Fibroblast of lung (primary cell): ENCODE measurements around the gene ADH1B. TPM values are rescaled to one million over a fixed set of nuclear protein-coding genes. Genes with fewer than 3 reads are reported as not detected.
A peak's percentile ranks its signal among the peaks of the same experiment; 100 is the strongest.
"Not testable (repeated sequence)": the region's sequence is repeated elsewhere in the genome, so short reads cannot be mapped to it uniquely, and the experiment has no call there.

Source experiments
- DNase-seq, 2 donors: peaks; one replicate each; pipeline versions ENCODE4 v3.0.0 to v3.0.0-alpha.2; 2010; ENCODE audit warnings: low read depth in 2 of 2
- H2AFZ ChIP-seq: 2 replicates; pipeline ENCODE4 v1.5.1; 2012; ENCODE audit warnings: low read length, control low read depth, inconsistent platforms
- H3K27ac ChIP-seq: 2 replicates; pipeline ENCODE4 v1.5.1; 2011; ENCODE audit warnings: low read length, control low read depth; ENCODE audit not compliant: insufficient read depth
- H3K27me3 ChIP-seq: 2 replicates; pipeline ENCODE4 v1.5.1; 2011; ENCODE audit warnings: mild to moderate bottlenecking, low read length; ENCODE audit not compliant: control insufficient read depth, insufficient read depth
- H3K36me3 ChIP-seq: 2 replicates; pipeline ENCODE4 v1.5.1; 2011; ENCODE audit warnings: low read length; ENCODE audit not compliant: control insufficient read depth, insufficient read depth
- H3K4me1 ChIP-seq: 2 replicates; pipeline ENCODE4 v1.5.1; 2011; ENCODE audit warnings: low read length; ENCODE audit not compliant: control insufficient read depth, insufficient read depth; ENCODE audit errors: extremely low read depth
- H3K4me2 ChIP-seq: 2 replicates; pipeline ENCODE4 v1.5.1; 2011; ENCODE audit warnings: low read length, control low read depth; ENCODE audit not compliant: insufficient read depth; ENCODE audit errors: extremely low read depth
- H3K4me3 ChIP-seq, 4 experiments: fragments of 200-600 bp in 1 of 4; sonication (generic) in 1 of 4; replicated peaks in 1 of 4; 2 replicates each; pipeline ENCODE4 v1.5.1; 2011 to 2016; ENCODE audit warnings: low read length in 4 of 4, low read depth in 3 of 4, mild to moderate bottlenecking in 3 of 4, control low read depth in 2 of 4, inconsistent platforms in 1 of 4, mixed read lengths in 1 of 4; ENCODE audit not compliant: insufficient read depth in 1 of 4; ENCODE audit errors: control extremely low read depth in 1 of 4
- H3K79me2 ChIP-seq: 2 replicates; pipeline ENCODE4 v1.5.1; 2012; ENCODE audit warnings: mild to moderate bottlenecking, low read length, inconsistent platforms; ENCODE audit not compliant: control insufficient read depth, insufficient read depth
- H3K9ac ChIP-seq: 2 replicates; pipeline ENCODE4 v1.5.1; 2011; ENCODE audit warnings: mild to moderate bottlenecking, low read length, control low read depth; ENCODE audit not compliant: insufficient read depth
- H3K9me3 ChIP-seq: 2 replicates; pipeline ENCODE4 v1.5.1; 2012; ENCODE audit warnings: low read depth, low read length; ENCODE audit not compliant: control insufficient read depth, insufficient read depth
- H4K20me1 ChIP-seq: 2 replicates; pipeline ENCODE4 v1.5.1; 2011; ENCODE audit warnings: low read length; ENCODE audit not compliant: control insufficient read depth, insufficient read depth; ENCODE audit errors: extremely low read depth
- EZH2 ChIP-seq: IDR thresholded peaks from 2 replicates; pipeline ENCODE4 v1.5.1; 2012; ENCODE audit warnings: low read length, control low read depth, mild to moderate bottlenecking; ENCODE audit errors: missing control alignments
- polyA plus RNA-seq, 2 donors: library from polyadenylated mRNA; depleted of rRNA in 1 of 2; stranded (reverse) in 1 of 2; unstranded in 1 of 2; fragments of >200 nt; gene quantifications; 2 replicates each; pipeline ENCODE4 v1.2.1, GENCODE V29; 2011 to 2012; ENCODE audit warnings: missing spikeins in 1 of 2
- total RNA-seq: library from RNA; depleted of rRNA; stranded (reverse); fragments of >200 nt; gene quantifications from 2 replicates; pipeline ENCODE4 v1.2.1, GENCODE V29; 2014
- TF ChIP-seq, protein P1 (sequence below), 2 donors: IDR thresholded peaks in 1 of 2; conservative IDR thresholded peaks in 1 of 2; 1 replicate in 1 of 2; 2 replicates in 1 of 2; pipeline ENCODE4 v1.5.1; 2011 to 2012; ENCODE audit warnings: low read length in 2 of 2, control low read depth in 1 of 2, inconsistent platforms in 1 of 2, low read depth in 1 of 2, mild to moderate bottlenecking in 1 of 2

ADH1B gene
- total and polyA plus RNA-seq, 2 donors (not counting 1 experiment from before 2014, with no cell fraction given), result 188 to 364 TPM

DNA sequence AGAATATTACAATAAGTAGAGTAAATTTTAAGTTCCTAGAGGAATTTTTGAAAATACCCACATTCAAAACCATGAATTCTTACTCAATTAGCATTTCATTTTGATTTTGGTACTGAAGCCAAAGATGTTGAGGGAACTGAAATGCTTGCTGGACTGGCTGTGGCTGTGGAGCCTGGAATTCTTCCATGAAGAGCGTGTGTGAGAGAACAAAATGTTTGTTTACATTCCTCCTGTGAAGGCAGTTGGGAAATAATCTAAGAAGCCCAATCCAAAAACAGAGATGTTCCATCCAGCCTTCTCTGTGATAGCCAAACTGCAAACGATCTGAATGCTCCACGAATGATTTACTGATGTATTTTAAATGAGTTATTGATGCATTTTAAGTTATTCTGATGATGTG is 3.8 kb upstream of the ADH1B start:
- TF ChIP-seq EZH2, result no peak
- TF ChIP-seq, protein P1, sequence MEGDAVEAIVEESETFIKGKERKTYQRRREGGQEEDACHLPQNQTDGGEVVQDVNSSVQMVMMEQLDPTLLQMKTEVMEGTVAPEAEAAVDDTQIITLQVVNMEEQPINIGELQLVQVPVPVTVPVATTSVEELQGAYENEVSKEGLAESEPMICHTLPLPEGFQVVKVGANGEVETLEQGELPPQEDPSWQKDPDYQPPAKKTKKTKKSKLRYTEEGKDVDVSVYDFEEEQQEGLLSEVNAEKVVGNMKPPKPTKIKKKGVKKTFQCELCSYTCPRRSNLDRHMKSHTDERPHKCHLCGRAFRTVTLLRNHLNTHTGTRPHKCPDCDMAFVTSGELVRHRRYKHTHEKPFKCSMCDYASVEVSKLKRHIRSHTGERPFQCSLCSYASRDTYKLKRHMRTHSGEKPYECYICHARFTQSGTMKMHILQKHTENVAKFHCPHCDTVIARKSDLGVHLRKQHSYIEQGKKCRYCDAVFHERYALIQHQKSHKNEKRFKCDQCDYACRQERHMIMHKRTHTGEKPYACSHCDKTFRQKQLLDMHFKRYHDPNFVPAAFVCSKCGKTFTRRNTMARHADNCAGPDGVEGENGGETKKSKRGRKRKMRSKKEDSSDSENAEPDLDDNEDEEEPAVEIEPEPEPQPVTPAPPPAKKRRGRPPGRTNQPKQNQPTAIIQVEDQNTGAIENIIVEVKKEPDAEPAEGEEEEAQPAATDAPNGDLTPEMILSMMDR (conservative IDR thresholded peaks at IDR 0.05 in 1 of 2, IDR thresholded peaks at IDR 0.05 in 1 of 2; ENCODE audit: low read depth in 1 of 2, low read length in 2 of 2), result no peak
- no peak overlapping the region for H3K9ac ChIP-seq
- H3K4me2 ChIP-seq, result no peak overlapping the region
- no peaks in the 10 kb centered on the region for H3K9me3 ChIP-seq
- peaks cover 4% of the 10 kb centered on the region for H3K4me1 ChIP-seq
- H2AFZ ChIP-seq, result no peak overlapping the region
- H3K79me2 ChIP-seq, result no peaks in the 10 kb centered on the region
- no peaks in the 10 kb centered on the region for H4K20me1 ChIP-seq
- H3K27me3 ChIP-seq, result no peaks in the 10 kb centered on the region
- H3K4me3 ChIP-seq, result no peak overlapping the region
- H3K27ac ChIP-seq, result no peak overlapping the region
- H3K36me3 ChIP-seq, result no peaks in the 10 kb centered on the region
- DNase-seq, result peak; percentile 17 to 98

DNA sequence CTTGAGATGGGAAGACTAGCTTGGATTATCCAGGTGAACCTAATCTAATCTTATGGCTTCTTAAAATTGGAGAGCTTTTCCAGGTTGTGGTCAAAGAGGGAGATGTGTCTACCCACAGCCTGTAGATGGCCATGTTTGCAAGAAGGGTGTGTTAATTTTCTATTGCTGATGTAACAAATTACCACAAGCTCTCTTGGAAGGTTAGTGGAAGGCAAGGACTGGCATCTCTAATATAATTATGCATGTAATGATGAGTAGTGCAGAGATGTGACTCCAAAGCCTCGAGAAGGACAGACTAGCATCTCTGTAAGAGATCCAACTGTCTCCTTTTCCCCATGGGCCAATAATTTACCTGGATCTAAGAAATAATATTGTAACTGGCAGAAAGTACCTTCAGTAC is 3.2 kb upstream of the ADH1B start:
- Histone ChIP-seq H3K36me3 (no peaks in the 10 kb centered on the region), H2AFZ (no peak overlapping the region), H3K4me2 (no peak overlapping the region), H4K20me1 (no peaks in the 10 kb centered on the region), H3K4me1 (peaks cover 4% of the 10 kb centered on the region), H3K9ac (no peak overlapping the region), H3K27ac (no peak overlapping the region), H3K27me3 (no peaks in the 10 kb centered on the region), H3K4me3 (no peak overlapping the region), H3K79me2 (no peaks in the 10 kb centered on the region), H3K9me3 (no peaks in the 10 kb centered on the region)
- TF ChIP-seq, protein P1 (conservative IDR thresholded peaks at IDR 0.05 in 1 of 2, IDR thresholded peaks at IDR 0.05 in 1 of 2; ENCODE audit: low read depth in 1 of 2, low read length in 2 of 2), result no peak
- TF ChIP-seq EZH2, result no peak
- DNase-seq, result no peak

DNA sequence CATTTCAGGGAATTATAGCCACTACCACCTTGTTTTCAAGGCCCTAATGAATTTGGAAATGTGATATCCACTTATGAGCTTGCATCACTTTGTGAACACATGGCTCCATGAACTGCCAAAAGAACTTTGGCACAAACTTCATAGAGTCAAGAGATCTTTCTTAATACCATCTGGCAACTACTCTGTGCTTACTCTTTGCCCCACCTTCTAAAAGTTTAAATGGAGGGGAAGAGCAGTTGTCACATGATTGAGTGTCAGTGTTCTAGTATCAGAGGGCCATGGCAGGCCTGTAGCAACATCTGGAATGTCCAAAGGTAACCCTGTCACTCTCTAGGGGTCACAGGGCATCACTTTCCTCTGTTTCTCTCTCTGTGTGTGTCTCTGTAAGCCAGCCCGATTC is 2.6 kb upstream of the ADH1B start:
- peaks cover 4% of the 10 kb centered on the region for H3K4me1 ChIP-seq
- no peaks in the 10 kb centered on the region for H3K27me3 ChIP-seq
- H3K27ac ChIP-seq, result no peak overlapping the region
- no peak overlapping the region for H3K9ac ChIP-seq
- no peak overlapping the region for H2AFZ ChIP-seq
- H3K4me2 ChIP-seq, result no peak overlapping the region
- H3K79me2 ChIP-seq, result no peaks in the 10 kb centered on the region
- TF ChIP-seq, protein P1 (conservative IDR thresholded peaks at IDR 0.05 in 1 of 2, IDR thresholded peaks at IDR 0.05 in 1 of 2; ENCODE audit: low read depth in 1 of 2, low read length in 2 of 2), result no peak
- no peak for TF ChIP-seq EZH2
- no peaks in the 10 kb centered on the region for H3K9me3 ChIP-seq
- H3K36me3 ChIP-seq, result no peaks in the 10 kb centered on the region
- peak in 1 of 2 donors; percentile 98 for DNase-seq
- no peak overlapping the region for H3K4me3 ChIP-seq
- H4K20me1 ChIP-seq, result no peaks in the 10 kb centered on the region

DNA sequence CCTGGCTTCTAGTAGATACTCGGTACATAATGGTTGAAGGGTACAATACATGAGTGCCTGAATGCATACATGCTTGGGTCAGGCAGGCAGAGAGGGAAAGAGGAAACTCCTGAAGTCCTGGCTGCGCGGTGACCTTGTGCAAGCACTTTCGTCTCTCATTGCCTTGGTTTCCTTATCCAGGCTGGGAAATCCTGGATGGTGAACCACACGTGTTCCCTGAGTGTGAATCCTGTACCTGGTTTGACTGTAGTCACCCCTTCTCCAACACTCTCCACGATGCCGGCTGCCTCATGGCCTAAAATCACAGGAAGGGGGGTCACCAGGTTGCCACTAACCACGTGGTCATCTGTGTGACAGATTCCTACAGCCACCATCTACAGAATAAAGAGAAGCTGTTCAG is 3.4 kb downstream of the ADH1B start:
- not testable (repeated sequence) for DNase-seq, H4K20me1 ChIP-seq, H3K27me3 ChIP-seq, H3K79me2 ChIP-seq, H3K27ac ChIP-seq, H3K4me2 ChIP-seq, H3K9ac ChIP-seq, H3K4me3 ChIP-seq, H3K36me3 ChIP-seq, H3K4me1 ChIP-seq, H3K9me3 ChIP-seq
- peak overlapping the region; percentile 2 for H2AFZ ChIP-seq
